ENCODE measurements around the gene AGAP3.

AGAP3 gene

DNA sequence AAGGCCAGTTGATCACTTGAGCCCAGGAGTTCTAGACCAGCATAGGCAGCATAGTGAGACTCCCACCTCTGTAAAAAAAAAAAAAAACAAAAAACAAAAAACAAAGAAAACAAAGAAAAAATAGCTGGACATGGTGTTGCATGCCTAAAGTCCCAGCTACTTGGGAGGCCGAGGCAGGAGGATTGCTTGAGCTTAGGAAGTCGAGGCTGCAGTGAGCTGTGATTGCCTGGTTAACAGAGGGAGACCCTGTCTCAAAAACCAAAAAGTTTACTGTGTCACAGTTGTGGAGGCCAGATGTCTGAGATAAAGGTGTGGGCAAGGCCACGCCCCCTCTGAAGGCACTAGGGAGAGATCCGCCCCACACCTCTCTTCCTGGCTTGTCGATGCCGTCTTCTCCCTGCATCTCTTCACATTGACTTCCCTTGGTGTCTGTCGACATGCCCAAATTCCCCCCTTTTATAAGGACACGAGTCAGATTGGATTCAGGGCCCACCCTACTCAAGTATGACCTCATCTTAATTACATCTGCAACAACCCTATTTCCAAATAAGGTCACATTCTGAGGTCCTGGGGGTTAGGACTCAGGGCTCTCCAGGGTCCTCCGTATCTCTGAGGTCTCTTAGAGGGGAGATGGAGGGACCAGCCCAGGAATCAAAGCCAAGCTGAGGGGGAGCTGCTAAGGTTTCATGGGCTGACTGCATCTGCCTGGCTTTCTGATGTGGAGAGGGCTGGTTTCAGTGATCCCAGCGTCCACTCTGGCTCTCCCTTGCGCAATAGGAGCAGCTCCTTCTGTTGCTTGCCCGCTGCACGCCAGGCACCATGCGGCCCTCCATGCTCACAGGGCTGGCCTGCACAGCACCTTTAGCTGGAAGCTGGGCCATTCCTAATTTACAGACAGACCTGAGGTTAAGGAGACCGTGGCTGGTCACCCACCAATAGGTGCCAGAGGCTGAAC, 23.1 kb downstream of the AGAP3 start:
- peak; percentile 76 for DNase-seq (ENCODE audit: low spot score)

DNA sequence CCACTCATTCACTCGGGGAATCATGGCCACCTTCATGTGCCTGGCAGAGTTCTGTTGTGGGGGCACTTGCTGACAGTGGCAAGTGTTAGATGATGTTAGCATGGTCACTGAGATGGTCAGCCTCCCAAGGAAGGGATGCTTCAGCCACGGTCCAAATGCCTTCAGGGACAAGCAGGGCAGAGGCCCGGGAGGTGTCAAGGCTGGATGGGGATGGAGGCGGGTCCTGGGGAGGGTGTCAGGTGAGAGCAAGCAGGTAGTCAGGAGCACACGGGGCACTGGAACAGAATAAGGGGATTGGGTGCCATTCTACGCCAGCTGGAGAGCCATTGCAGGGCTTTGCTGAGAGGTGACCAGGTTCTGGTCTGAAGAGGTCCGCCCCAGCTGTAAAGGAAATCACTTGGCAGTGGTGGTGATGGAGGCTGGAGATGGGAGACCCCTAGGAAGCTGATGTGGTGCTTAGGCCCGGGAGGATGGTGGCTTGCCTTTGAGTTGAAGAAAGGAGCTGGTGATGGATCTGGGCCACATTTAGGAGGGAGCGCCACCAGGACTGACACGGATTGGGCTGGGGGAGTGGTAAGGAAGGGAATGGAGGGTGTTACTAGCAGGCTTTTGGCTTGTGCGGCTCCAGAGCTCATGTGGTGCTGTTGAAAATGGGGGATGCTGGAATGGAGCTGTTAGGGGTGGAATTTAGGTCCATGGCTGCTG, 24.1 kb downstream of the AGAP3 start:
- no peak for DNase-seq (ENCODE audit: low spot score)

DNA sequence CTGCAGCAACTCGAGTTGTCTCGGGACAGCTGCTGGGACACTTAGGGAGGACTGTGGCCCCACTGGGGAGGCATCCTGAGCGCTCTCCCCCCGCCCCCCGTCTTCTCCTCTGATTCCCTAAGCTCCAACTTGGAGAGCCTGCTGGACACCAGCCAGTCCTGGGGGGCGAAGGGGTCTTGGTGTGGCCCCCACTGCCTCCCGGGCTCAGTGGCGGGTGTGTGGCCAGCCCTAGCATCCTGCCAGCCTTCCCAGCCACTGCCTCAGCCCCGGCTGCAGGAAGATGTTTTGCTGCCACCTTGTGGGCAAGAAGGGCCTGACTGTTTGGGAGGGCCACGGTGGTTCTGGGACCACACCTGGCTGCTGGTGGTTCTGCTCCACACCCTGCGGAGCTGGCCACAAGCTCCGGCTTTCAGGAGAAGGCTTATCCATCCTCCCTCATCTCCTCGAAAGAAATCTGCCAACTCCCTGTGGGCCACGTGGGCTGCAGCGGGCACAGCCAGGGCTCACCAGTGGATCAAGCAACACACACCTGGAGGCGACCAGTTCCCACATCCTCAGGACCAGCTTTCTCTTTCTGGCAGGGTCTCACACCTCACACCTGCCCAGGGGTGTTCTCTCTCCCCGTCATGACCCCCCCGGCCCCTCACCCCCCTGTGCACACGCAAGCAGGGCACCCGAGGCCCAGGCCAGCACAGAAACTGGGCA, 24.8 kb downstream of the AGAP3 start:
- peak; percentile 91 for DNase-seq (ENCODE audit: low spot score)

- peak; percentile 86 for DNase-seq (ENCODE audit: low spot score)
Observed at GRCh38 chr7:151113344-151114150, 27.3 kb downstream of the AGAP3 start.

- no peak for DNase-seq (ENCODE audit: low spot score)
Observed at GRCh38 chr7:151114151-151115090, 28.1 kb downstream of the AGAP3 start.

DNA sequence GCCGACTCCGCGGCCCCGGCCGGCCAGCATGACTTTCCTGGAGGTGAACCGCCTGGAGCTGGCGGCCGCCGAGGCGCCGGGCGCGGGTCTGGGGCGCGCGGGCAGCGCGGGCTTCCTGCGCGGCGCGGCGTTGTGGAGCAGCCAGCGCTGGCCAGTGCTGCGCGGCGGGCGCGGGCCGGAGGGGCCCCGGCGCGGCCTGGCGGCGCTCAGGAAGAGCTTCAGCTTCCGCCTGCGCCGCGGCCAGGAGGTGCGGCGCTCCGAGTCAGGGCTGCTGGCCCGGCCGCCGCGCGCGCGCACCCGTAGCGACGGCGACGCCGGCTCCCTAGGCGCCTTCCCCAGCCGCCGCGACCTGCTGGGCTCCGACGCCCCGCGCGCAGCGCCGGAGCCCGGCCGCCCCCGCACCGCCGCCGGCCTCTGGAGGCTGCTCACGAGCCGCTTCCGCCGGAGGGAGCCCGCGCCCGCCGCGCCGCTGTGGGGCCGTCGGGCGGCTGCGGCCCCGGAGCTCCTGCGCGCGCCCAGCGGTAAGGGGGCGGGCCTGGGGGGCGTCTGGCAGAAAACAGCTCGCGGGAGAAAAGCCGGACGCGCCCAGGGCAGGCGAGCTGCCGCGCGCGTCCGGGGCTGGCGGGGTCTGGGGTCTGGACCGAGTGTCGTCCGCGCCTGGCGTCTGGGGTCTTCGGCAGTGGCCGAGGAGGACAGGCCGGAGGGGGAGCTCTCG, 29.0 kb downstream of the AGAP3 start:
- DNase-seq (ENCODE audit: low spot score) = peak; percentile 73

GRCh38 chr7:151115836-151116418, 29.7 kb downstream of the AGAP3 start:
- no peak for DNase-seq (ENCODE audit: low spot score)

DNA sequence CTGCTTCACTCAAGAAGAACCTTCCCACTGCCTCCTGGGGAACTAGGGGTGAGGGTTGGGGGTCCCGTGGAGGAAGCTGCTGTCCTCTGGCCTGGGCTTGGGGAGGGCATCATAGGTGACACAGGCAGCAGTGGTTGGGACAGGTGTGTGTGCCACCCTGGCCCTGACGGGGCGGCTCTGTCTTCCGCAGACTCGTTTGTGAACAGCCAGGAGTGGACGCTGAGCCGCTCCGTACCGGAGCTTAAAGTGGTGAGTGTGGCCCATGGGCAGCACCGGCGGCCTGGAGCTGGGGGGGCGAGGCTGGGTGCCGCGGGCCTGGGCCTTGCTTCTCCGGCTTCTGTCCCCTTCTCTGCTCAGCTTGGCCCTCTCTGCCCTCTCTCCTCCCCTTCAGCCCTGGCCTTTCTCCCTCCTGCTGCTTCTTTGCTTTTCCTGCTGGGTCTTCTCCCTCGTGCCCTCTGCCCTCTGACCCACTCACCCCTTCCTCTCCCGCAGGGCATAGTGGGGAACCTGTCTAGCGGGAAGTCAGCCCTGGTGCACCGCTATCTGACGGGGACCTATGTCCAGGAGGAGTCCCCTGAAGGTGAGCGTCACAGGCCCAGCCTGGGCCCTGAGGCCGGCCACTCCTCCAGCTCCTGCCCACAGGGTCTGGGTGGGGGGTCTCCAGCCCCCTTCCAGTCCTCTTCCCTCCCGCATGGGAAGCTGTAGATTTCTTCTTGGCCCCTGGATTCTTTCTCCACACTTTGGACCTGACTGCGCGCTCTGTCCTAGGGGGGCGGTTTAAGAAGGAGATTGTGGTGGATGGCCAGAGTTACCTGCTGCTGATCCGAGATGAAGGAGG, 30.5 kb downstream of the AGAP3 start:
- no peak for DNase-seq (ENCODE audit: low spot score)

GRCh38 chr7:151117565-151117964, 31.3 kb downstream of the AGAP3 start:
- no peak for DNase-seq (ENCODE audit: low spot score)

DNA sequence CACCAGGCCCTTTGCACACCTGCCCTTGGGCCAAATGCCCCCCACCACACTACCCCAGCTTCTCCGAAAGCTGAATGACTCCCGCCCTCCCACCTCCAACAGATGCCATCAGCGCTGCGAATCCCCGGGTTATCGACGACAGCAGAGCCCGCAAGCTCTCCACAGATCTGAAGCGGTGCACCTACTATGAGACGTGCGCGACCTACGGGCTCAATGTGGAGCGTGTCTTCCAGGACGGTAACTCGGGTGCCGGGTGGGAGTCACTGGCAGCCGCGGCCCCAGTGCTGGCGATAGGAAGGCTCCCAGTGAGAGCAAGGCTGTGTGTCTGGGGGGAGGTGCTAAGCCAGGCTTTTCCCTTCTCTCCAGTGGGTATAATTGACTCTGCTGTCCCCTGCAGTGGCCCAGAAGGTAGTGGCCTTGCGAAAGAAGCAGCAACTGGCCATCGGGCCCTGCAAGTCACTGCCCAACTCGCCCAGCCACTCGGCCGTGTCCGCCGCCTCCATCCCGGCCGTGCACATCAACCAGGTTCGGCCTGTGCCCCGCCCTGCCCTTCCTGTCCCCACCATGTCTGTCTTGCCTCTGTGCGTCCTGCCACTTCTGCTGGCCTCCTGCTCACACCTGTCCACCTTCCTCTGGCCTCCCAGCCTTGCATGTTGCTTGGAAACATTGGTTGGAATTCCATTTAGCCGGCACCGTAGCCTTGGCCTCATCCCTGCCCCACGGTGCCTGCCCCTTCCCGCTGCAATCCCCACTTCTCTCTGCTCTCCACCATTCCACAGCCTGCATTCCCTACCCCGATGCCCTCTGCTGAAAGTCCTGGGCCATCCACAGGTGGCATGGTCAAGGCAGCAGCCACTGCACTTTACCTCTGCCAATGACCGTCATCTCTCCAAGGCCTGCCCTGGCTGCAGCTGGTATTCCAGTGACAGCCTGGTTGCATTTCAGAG, 32.1 kb downstream of the AGAP3 start:
- DNase-seq (ENCODE audit: low spot score) = no peak

- no peak for DNase-seq (ENCODE audit: low spot score)
Observed at GRCh38 chr7:151119055-151119415, 32.8 kb downstream of the AGAP3 start.

DNA sequence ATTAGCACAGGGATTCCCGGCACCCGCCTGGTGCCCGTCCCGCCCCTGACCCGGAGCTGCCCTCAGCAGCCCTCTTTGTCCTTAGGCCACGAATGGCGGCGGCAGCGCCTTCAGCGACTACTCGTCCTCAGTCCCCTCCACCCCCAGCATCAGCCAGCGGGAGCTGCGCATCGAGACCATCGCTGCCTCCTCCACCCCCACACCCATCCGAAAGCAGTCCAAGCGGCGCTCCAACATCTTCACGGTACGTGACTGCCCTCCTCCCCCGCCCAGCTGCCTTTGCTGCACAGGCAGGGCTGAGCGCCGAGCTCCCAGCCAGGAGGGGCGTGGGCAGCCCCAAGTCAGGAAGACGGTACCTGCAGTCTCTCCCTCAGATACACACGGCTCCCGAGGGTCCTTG, 33.6 kb downstream of the AGAP3 start:
- DNase-seq (ENCODE audit: low spot score) = no peak

GRCh38 chr7:151120896-151121295, 34.6 kb downstream of the AGAP3 start:
- DNase-seq (ENCODE audit: low spot score) = no peak

DNA sequence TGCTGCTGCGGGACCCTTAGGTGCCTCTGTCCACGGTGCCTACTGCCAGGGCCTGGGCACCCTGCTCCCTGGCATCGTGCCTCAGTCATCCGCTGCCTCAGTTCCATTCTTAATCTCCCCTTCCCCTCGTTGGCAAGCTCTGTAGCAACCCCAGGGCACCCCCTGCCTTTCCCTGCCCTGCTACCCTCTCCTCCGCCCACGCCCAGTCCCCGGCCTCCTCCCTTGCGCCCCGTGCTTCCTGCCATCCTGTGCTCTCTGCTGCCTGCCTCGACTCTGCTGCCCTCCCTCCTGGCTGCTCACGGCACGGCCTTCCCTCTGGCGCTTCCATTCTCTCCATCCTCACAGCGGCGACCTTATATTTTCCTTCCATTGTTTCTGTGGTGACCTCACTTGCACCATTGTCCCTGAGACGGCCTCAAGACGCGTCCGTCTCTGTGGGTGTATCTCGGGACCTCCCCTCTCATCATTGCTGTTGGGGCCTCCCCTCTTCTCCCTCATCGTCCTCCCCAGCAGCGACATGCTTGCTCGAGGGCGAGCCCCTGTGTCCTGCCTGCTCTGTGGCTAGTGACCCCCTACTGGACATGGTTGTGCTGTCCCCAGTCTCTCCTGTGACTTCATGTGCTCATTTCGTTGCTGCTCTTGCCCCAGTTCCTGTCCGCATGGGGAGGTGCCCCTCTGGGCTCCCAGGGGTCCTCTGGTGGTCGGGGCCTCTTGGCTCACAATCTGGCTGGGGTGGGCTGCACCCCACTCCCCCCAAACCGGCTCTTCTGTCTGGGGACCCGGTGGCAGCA, 35.3 kb downstream of the AGAP3 start:
- DNase-seq (ENCODE audit: low spot score) = no peak

DNA sequence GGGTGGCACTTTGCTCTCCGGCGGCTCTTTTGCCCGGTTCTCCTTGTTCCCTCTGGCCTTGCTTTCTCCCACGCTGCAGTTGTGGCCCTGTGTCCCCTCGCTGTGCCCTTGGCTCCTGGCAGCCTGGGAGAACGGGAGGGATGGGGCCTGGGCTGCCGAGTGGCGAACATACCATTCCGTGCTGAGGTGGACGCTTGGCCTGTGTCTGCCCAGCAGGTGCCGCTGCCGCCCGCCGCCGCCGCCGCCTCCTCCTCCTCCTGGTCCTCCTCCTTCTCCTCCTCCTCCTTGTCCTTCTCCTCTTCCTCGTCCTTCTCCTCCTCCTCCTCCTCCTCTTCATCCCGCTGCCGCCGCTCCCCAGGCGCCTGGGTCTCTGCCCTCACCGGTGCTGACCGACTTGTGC, 36.0 kb downstream of the AGAP3 start:
- DNase-seq (ENCODE audit: low spot score) = no peak

DNA sequence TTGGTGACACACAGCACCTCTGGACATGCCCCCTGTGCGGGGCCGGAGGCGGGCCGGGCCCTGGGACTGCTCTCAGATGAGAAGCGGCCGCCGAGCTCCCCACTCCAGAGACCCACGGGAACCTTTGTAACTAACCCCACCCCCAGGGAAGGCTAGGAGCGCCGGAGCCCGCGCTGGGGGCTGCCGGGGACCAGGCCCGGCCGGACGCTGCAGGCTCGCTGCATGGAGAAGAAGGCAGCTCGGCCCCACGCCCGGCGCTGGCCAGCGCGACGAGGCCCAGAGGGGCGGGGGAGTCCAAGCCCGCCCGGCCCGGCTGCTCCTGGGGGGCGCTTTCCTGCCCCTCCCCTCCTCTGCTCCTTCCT, 36.5 kb downstream of the AGAP3 start:
- no peak for DNase-seq (ENCODE audit: low spot score)

All from AG08396 (cell line).